H9 (cell line): ENCODE measurements around the gene LSM7. TPM values are rescaled to one million over a fixed set of nuclear protein-coding genes. Genes with fewer than 3 reads are reported as not detected.

Source experiments
- DNase-seq: peaks from one replicate; pipeline ENCODE4 v3.0.0-alpha.2; 2017
- H2AFZ ChIP-seq: one replicate; pipeline ENCODE4 v1.6.1; 2013; ENCODE audit warnings: mild to moderate bottlenecking, low read length, control low read depth, moderate library complexity
- H2AK5ac ChIP-seq: 2 replicates; pipeline ENCODE4 v1.6.1; 2013; ENCODE audit warnings: low read length, control low read depth, mixed read lengths; ENCODE audit not compliant: insufficient read length
- H2BK120ac ChIP-seq: one replicate; pipeline ENCODE4 v1.6.1; 2013; ENCODE audit warnings: low read depth, mild to moderate bottlenecking, low read length, control low read depth, inconsistent platforms; ENCODE audit not compliant: poor library complexity, severe bottlenecking
- H2BK12ac ChIP-seq: 2 replicates; pipeline ENCODE4 v1.6.1; 2013; ENCODE audit warnings: low read length, control low read depth, mixed read lengths, low read depth; ENCODE audit not compliant: insufficient read length
- H2BK15ac ChIP-seq: 2 replicates; pipeline ENCODE4 v1.6.1; 2013; ENCODE audit warnings: low read depth, low read length, control low read depth
- H2BK20ac ChIP-seq: one replicate; pipeline ENCODE4 v1.6.1; 2013; ENCODE audit warnings: low read depth, mild to moderate bottlenecking, low read length, control low read depth, inconsistent platforms; ENCODE audit not compliant: poor library complexity, severe bottlenecking
- H2BK5ac ChIP-seq: 2 replicates; pipeline ENCODE4 v1.6.1; 2013; ENCODE audit warnings: low read length, control low read depth, mixed read lengths; ENCODE audit not compliant: insufficient read length
- H3K14ac ChIP-seq: 2 replicates; pipeline ENCODE4 v1.6.1; 2013; ENCODE audit warnings: low read length, control low read depth; ENCODE audit not compliant: insufficient read depth
- H3K18ac ChIP-seq: 2 replicates; pipeline ENCODE4 v1.6.1; 2013; ENCODE audit warnings: low read depth, mild to moderate bottlenecking, mixed read lengths, low read length, control low read depth; ENCODE audit not compliant: insufficient read length
- H3K23ac ChIP-seq: 2 replicates; pipeline ENCODE4 v1.6.1; 2013; ENCODE audit warnings: low read length, control low read depth, mixed read lengths, low read depth; ENCODE audit not compliant: insufficient read length
- H3K23me2 ChIP-seq: 2 replicates; pipeline ENCODE4 v1.6.1; 2013; ENCODE audit warnings: low read depth, mild to moderate bottlenecking, mixed read lengths, low read length, control low read depth; ENCODE audit not compliant: insufficient read length, poor library complexity, severe bottlenecking
- H3K27ac ChIP-seq: 2 replicates; pipeline ENCODE4 v1.5.1; 2013; ENCODE audit warnings: low read length, control low read depth, mixed read lengths, low read depth; ENCODE audit not compliant: insufficient read length
- H3K27me3 ChIP-seq: 2 replicates; pipeline ENCODE4 v1.6.1; 2013; ENCODE audit warnings: low read length, control low read depth, inconsistent platforms; ENCODE audit not compliant: insufficient read depth
- H3K4ac ChIP-seq: 2 replicates; pipeline ENCODE4 v1.6.1; 2013; ENCODE audit warnings: low read depth, mild to moderate bottlenecking, control low read depth, inconsistent platforms, low read length, moderate library complexity
- H3K4me1 ChIP-seq: 2 replicates; pipeline ENCODE4 v1.6.1; 2013; ENCODE audit warnings: low read length, control low read depth, inconsistent platforms; ENCODE audit not compliant: insufficient read depth
- H3K4me2 ChIP-seq: 2 replicates; pipeline ENCODE4 v1.6.1; 2013; ENCODE audit warnings: low read length, control low read depth, mixed read lengths; ENCODE audit not compliant: insufficient read length, insufficient read depth
- H3K56ac ChIP-seq: 2 replicates; pipeline ENCODE4 v1.6.1; 2013; ENCODE audit warnings: low read depth, mild to moderate bottlenecking, mixed read lengths, low read length, control low read depth; ENCODE audit not compliant: insufficient read length
- H3K79me1 ChIP-seq: 2 replicates; pipeline ENCODE4 v1.6.1; 2013; ENCODE audit warnings: low read depth, mild to moderate bottlenecking, moderate library complexity, low read length, control low read depth, inconsistent platforms; ENCODE audit not compliant: insufficient read depth, poor library complexity, severe bottlenecking
- H3K79me2 ChIP-seq: 2 replicates; pipeline ENCODE4 v1.6.1; 2013; ENCODE audit warnings: low read length, control low read depth, inconsistent platforms; ENCODE audit not compliant: insufficient read depth
- H3K9ac ChIP-seq: 2 replicates; pipeline ENCODE4 v1.6.1; 2013; ENCODE audit warnings: low read length, control low read depth, mixed read lengths; ENCODE audit not compliant: insufficient read length; ENCODE audit errors: extremely low read depth
- H3K9me3 ChIP-seq: one replicate; pipeline ENCODE4 v1.6.1; 2013; ENCODE audit warnings: low read depth, low read length, inconsistent platforms; ENCODE audit not compliant: control insufficient read depth
- H3T11ph ChIP-seq: one replicate; pipeline ENCODE4 v1.6.1; 2013; ENCODE audit warnings: mild to moderate bottlenecking, low read length, control low read depth, inconsistent platforms
- H4K20me1 ChIP-seq: one replicate; pipeline ENCODE4 v1.6.1; 2013; ENCODE audit not compliant: control insufficient read depth, insufficient read length, insufficient read depth
- H4K5ac ChIP-seq: 2 replicates; pipeline ENCODE4 v1.6.1; 2013; ENCODE audit warnings: low read depth, mild to moderate bottlenecking, mixed read lengths, low read length, control low read depth; ENCODE audit not compliant: insufficient read length
- H4K8ac ChIP-seq: replicated peaks from 2 replicates; pipeline ENCODE4 v1.6.1; 2013; ENCODE audit warnings: low read length, control low read depth, mixed read lengths, low read depth; ENCODE audit not compliant: insufficient read length
- H4K91ac ChIP-seq: 2 replicates; pipeline ENCODE4 v1.6.1; 2013; ENCODE audit warnings: low read depth, mild to moderate bottlenecking, moderate library complexity, mixed read lengths, low read length, control low read depth; ENCODE audit not compliant: insufficient read length
- H3K27ac Mint-ChIP-seq, 3 experiments: 2 replicates in 2 of 3; 3 replicates in 1 of 3; pipeline ENCODE4 v1.8.0; 2020 to 2021; ENCODE audit warnings: mixed read lengths in 3 of 3, mild to moderate bottlenecking in 1 of 3, moderate library complexity in 1 of 3
- H3K27me3 Mint-ChIP-seq: 2 replicates; pipeline ENCODE4 v1.8.0; 2021; ENCODE audit warnings: low read depth, mild to moderate bottlenecking, moderate library complexity, mixed read lengths
- H3K36me3 Mint-ChIP-seq, 3 experiments: 2 replicates in 2 of 3; 3 replicates in 1 of 3; pipeline ENCODE4 v1.8.0; 2020 to 2021; ENCODE audit warnings: low read depth in 3 of 3, mixed read lengths in 3 of 3; ENCODE audit not compliant: insufficient read depth in 1 of 3
- H3K4me1 Mint-ChIP-seq, 2 experiments: 2 replicates each; pipeline ENCODE4 v1.8.0; 2020; ENCODE audit warnings: mixed read lengths in 2 of 2
- H3K4me3 Mint-ChIP-seq, 2 experiments: 2 replicates in 1 of 2; 3 replicates in 1 of 2; pipeline ENCODE4 v1.8.0; 2020 to 2021; ENCODE audit warnings: mild to moderate bottlenecking in 2 of 2, mixed read lengths in 2 of 2, moderate library complexity in 1 of 2
- H3K9me3 Mint-ChIP-seq, 2 experiments: 2 replicates in 1 of 2; 3 replicates in 1 of 2; pipeline ENCODE4 v1.8.0; 2020; ENCODE audit warnings: mild to moderate bottlenecking in 2 of 2, mixed read lengths in 2 of 2, moderate library complexity in 1 of 2
- CTCF ChIP-seq: fragments of 200-600 bp; sonication (generic); conservative IDR thresholded peaks from 3 replicates; pipeline ENCODE4 v1.8.0; 2021; ENCODE audit warnings: antibody characterized with exemption, mild to moderate bottlenecking
- WGBS: extraction: QIAGEN DNeasy Blood & Tissue Kit; methylation state at CpG from one replicate; pipeline ENCODE4 v1.1.7; 2013; ENCODE audit warnings: missing lambda C conversion rate, low lambda C conversion rate, mixed read lengths; ENCODE audit not compliant: insufficient read length; ENCODE audit errors: extremely low coverage; 5-methylcytosine and 5-hydroxymethylcytosine counted together
- total RNA-seq: library from RNA; stranded (reverse); gene quantifications from 2 replicates; pipeline ENCODE4 v1.2.1, GENCODE V29; 2021

Gene LSM7
- total RNA-seq, 1 experiment from 2014 or later: 187 TPM

DNA sequence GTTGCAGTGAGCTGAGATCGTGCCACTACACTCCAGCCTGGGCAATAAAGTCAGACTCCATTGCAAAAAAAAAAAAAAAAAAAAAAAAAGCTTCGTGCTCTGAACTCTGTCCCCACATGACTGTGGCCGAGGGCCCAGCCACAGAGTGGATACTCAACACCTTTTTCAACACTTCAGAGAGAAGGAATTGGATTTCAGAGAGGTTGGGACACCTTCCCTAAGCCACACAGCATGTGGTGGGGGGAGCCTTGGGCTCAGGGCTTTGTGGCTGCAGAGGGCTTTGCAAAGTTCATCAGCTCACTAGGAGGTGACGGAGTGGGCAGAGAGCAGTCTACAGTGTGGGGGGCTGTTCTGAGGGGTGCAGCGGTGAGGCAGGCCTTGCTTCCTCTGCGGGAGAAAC lies 9.5 kb downstream of the LSM7 start:
- H2BK15ac ChIP-seq: no peak overlapping the region
- Mint-ChIP-seq H3K4me3 (no peak overlapping the region), H3K36me3 (peaks cover 2 to 14% (median 10%) of the 10 kb centered on the region in 3 experiments; a peak in 4 of 7 replicates), H3K9me3 (peaks cover 0 to 9% of the 10 kb centered on the region in 2 experiments; a peak in 3 of 5 replicates), H3K27me3 (peaks cover 23% of the 10 kb centered on the region), H3K27ac (no peak overlapping the region), H3K4me1 (0 out of 4 replicates have a peak, but pooled peaks cover 6 to 12% of the 10 kb centered on the region in 2 experiments)
- H3K23ac ChIP-seq: no peak overlapping the region
- H4K5ac ChIP-seq: no peak overlapping the region
- H3K79me2 ChIP-seq: no peaks in the 10 kb centered on the region
- no peak overlapping the region for H2AK5ac ChIP-seq
- H3K14ac ChIP-seq: no peak overlapping the region
- DNase-seq: no peak
- no peak overlapping the region for H3K9ac ChIP-seq
- no peak overlapping the region for H3T11ph ChIP-seq
- no peak overlapping the region for H2BK12ac ChIP-seq
- no peaks in the 10 kb centered on the region for H3K23me2 ChIP-seq
- no peak overlapping the region for H3K27ac ChIP-seq
- H3K4me1 ChIP-seq: no peaks in the 10 kb centered on the region
- H2BK20ac ChIP-seq: no peak overlapping the region
- H3K18ac ChIP-seq: no peak overlapping the region
- no peak overlapping the region for H3K4ac ChIP-seq
- no peak overlapping the region for H4K91ac ChIP-seq
- H2AFZ ChIP-seq: no peak overlapping the region
- H3K27me3 ChIP-seq: no peaks in the 10 kb centered on the region
- H3K56ac ChIP-seq: no peak overlapping the region
- no peak overlapping the region for H2BK5ac ChIP-seq
- no peaks in the 10 kb centered on the region for H3K9me3 ChIP-seq
- no peak overlapping the region for H4K8ac ChIP-seq
- no peak overlapping the region for H2BK120ac ChIP-seq
- no peaks in the 10 kb centered on the region for H4K20me1 ChIP-seq
- WGBS: no CpG with 5 or more reads among the region's 6 CpGs
- no peak for TF ChIP-seq CTCF
- no peak overlapping the region for H3K4me2 ChIP-seq
- H3K79me1 ChIP-seq: no peaks in the 10 kb centered on the region
